HG02852 (cell line): ENCODE measurements around the gene TLE5.
"Not testable (repeated sequence)": the region's sequence is repeated elsewhere in the genome, so short reads cannot be mapped to it uniquely, and the experiment has no call there.

Experiments
- ATAC-seq: cut with Tn5 transposase; IDR thresholded peaks from one replicate; pipeline ENCODE4 v1.9.1; 2021; ENCODE audit warnings: mild to moderate bottlenecking, moderate library complexity; ENCODE audit not compliant: unreplicated experiment

TLE5 gene

GRCh38 chr19:3027981-3028304 lies 34.4 kb downstream of the TLE5 start:
- ATAC-seq = no peak

GRCh38 chr19:3027292-3027691 lies 35.0 kb downstream of the TLE5 start:
- ATAC-seq = no peak

- no peak for ATAC-seq
Measured at GRCh38 chr19:3026768-3027167, 35.5 kb downstream of the TLE5 start.

- no peak for ATAC-seq
Measured at GRCh38 chr19:3025549-3025886, 36.8 kb downstream of the TLE5 start.

GRCh38 chr19:3024870-3025548 lies 37.3 kb downstream of the TLE5 start:
- ATAC-seq = no peak

GRCh38 chr19:3024509-3024869 lies 37.8 kb downstream of the TLE5 start:
- no peak for ATAC-seq

- ATAC-seq = no peak
Measured at GRCh38 chr19:3020321-3020960, 41.9 kb downstream of the TLE5 start.

- ATAC-seq = no peak
Measured at GRCh38 chr19:3019211-3019854, 43.0 kb downstream of the TLE5 start.

- ATAC-seq = no peak
Measured at GRCh38 chr19:3017923-3018322, 44.4 kb downstream of the TLE5 start.

GRCh38 chr19:3015126-3016057 lies 46.9 kb downstream of the TLE5 start:
- ATAC-seq = no peak

- no peak for ATAC-seq
Measured at GRCh38 chr19:3014135-3014534, 48.2 kb downstream of the TLE5 start.

- ATAC-seq = no peak
Measured at GRCh38 chr19:3013263-3013725, 49.0 kb downstream of the TLE5 start.

- no peak for ATAC-seq
Measured at GRCh38 chr19:3012621-3013262, 49.6 kb downstream of the TLE5 start.

GRCh38 chr19:3012059-3012458 lies 50.2 kb downstream of the TLE5 start:
- not testable (repeated sequence) for ATAC-seq

- no peak for ATAC-seq
Measured at GRCh38 chr19:3010871-3011270, 51.4 kb downstream of the TLE5 start.

GRCh38 chr19:3008994-3009393 lies 53.3 kb downstream of the TLE5 start:
- ATAC-seq = no peak

- no peak for ATAC-seq
Measured at GRCh38 chr19:3007975-3008374, 54.3 kb downstream of the TLE5 start.

GRCh38 chr19:3006075-3006767 lies 56.1 kb downstream of the TLE5 start:
- ATAC-seq = no peak

GRCh38 chr19:3005345-3005744 lies 57.0 kb downstream of the TLE5 start:
- no peak for ATAC-seq

GRCh38 chr19:3004522-3004921 lies 57.8 kb downstream of the TLE5 start:
- no peak for ATAC-seq
